ENCODE results near the gene PYHIN1.
"Not testable (repeated sequence)": the region's sequence is repeated elsewhere in the genome, so short reads cannot be mapped to it uniquely, and the experiment has no call there.

The PYHIN1 gene

DNA sequence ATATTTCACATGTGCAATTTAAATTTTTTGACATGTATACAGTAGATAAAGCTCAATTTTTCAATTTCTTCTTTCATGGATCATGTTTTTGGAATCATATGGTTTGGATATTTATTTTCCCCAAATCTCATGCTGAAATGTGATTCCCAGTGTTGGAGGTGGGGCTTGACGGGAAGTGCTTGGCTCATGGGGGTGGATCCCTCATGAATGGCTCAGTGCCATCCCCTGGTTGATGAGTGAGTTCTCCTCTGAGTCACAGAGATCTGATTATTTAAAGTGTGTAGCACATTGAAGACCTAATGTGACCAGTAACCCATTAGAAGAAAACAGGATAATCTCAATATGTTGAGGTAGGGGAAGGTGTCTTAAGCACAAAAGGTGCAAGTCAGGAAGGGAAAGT is 69.3 kb downstream of the PYHIN1 start:
- peak; percentile 92 for DNase-seq (ENCODE audit: low read depth)
- peak overlapping the region; percentile 78 for H3K4me3 ChIP-seq (ENCODE audit: low read length)
- TF ChIP-seq, protein P1, sequence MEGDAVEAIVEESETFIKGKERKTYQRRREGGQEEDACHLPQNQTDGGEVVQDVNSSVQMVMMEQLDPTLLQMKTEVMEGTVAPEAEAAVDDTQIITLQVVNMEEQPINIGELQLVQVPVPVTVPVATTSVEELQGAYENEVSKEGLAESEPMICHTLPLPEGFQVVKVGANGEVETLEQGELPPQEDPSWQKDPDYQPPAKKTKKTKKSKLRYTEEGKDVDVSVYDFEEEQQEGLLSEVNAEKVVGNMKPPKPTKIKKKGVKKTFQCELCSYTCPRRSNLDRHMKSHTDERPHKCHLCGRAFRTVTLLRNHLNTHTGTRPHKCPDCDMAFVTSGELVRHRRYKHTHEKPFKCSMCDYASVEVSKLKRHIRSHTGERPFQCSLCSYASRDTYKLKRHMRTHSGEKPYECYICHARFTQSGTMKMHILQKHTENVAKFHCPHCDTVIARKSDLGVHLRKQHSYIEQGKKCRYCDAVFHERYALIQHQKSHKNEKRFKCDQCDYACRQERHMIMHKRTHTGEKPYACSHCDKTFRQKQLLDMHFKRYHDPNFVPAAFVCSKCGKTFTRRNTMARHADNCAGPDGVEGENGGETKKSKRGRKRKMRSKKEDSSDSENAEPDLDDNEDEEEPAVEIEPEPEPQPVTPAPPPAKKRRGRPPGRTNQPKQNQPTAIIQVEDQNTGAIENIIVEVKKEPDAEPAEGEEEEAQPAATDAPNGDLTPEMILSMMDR (conservative IDR thresholded peaks at IDR 0.05; ENCODE audit: low read length) = no peak

DNA sequence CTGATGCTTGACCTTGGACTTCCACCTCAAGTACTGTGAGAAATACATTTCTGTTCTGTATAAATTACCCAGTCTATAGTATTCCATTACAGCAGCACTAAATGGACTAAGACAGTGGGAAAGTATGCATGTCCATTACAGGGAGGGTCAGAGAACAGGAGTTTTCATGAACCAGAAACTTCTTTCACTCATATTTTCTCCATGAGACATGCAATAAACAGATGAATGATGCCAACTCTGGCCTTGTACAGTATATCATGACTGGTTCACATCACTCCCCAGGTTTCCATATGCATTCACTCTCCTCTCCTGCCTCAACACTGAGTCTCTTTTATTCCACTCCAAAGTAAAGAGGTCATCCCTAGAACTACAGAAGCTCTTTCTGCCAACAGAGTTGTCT is 73.8 kb downstream of the PYHIN1 start:
- TF ChIP-seq, protein P1 (conservative IDR thresholded peaks at IDR 0.05; ENCODE audit: low read length) = no peak

DNA sequence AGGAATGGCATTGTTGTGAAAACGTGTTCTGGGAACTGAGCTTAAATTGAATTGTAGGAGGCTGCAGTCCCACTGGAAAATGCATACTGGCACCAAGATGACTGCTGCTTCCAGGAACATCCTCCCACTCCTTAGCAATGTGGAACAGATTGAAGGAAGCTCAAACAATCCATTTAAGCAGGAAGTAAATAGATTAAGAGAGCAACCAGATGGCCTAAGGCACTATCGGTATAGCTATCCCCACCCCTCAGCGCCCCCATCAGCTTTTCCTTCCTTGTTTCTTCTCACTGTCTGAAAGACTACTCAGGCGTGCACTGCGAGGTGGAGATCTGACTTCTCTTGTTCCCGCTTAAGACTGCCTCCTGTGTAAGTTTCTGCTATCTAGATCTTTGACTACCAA is 74.3 kb downstream of the PYHIN1 start:
- peak; percentile 39 for DNase-seq (ENCODE audit: low read depth)
- TF ChIP-seq, protein P1 (conservative IDR thresholded peaks at IDR 0.05; ENCODE audit: low read length) = no peak
- H3K4me3 ChIP-seq (ENCODE audit: low read length) = no peak overlapping the region

More for the DNA sequence above, 73.8 kb downstream of the PYHIN1 start:
- H3K4me3 ChIP-seq (ENCODE audit: low read length) = no peak overlapping the region
- DNase-seq (ENCODE audit: low read depth) = peak; percentile 50

DNA sequence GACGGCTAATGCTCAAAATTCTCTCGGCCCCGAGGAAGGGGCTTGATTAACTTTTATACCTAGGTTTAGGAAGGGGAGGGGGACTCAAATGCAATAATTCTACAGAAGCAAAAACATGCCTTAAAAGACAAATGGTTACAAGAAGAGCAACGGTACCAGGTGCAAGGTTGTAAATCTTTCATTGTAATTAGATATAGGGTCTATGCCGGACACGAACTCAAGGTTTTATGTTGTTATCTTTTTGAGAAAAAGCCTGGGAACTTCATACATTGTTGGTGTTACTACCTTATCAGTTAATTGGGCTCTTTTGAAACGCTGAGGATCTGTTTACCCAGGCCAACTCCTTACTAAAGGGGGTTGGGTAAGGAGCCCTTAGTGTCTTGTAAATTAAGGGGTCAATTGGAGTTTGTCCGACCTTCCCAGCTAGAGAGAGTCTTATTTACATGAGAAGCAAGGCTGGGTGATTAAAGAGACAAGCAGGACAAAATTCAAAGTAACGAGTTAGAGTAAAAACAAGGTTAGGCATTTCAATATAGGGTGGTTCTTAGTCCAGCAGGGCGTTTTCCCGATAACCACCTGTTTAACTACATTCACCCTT is 75.0 kb downstream of the PYHIN1 start:
- not testable (repeated sequence) for DNase-seq (ENCODE audit: low read depth); H3K4me3 ChIP-seq (ENCODE audit: low read length)

DNA sequence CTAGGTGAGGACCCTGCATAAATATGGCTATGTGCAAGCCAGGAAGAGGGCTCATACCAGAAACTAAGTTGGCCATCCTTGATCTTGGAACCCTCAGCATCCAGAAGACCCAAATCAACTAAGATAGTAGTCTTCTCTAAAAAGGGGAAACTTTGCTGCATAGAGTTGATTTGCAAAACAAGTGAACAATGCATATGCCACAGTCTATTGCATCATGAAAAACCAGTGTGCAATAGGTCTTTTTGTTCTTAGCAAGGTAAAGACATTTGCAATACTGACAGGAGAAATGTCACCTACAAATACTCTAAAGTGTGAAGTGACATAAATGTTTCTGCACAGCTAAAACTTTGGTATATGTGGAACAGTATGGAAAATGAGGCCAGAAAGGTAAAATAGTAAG is 76.4 kb downstream of the PYHIN1 start:
- no peak for DNase-seq (ENCODE audit: low read depth)
- H3K4me3 ChIP-seq (ENCODE audit: low read length) = no peak overlapping the region
- TF ChIP-seq, protein P1 (conservative IDR thresholded peaks at IDR 0.05; ENCODE audit: low read length) = no peak

DNA sequence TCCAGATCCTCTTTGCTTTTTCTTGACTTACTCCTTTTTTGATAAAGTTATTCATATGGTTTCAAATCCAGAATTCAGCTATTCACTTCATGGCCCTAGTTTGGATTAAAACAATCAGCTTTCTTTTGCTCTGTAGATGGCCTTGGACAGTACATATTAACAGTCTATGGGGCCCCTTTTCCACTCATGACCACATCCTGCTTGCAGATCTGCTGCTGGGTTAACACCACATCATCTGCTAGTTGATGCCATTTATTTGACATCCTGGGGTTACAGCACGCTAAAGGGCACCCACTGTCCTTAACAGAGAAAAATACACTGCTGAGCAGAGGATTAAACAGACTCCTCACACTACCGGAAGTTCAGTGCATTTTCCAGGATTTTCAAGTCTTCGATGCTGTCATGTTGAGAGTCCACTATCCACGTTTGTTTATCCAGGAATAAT is 77.4 kb downstream of the PYHIN1 start:
- peak; percentile 25 for DNase-seq (ENCODE audit: low read depth)
- H3K4me3 ChIP-seq (ENCODE audit: low read length) = no peak overlapping the region
- TF ChIP-seq, protein P1 (conservative IDR thresholded peaks at IDR 0.05; ENCODE audit: low read length) = no peak

DNA sequence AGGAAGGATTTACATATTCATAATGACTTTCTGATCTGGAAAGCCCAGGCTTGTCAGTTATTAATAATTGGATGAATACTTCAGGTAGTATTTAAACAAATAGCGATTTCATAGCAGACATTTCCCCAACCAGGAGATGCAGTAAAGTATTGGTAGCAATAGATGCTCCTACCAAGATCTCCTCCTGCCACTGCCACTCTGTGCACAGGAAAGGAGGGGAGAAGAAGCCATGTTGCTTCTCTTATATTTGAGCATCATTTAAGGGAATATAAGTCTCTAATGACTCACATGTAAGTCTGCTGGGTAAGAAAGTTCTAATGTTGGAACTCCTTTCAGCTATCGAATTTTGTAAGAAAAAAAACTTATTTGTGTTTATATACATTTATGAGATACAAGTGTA is 77.9 kb downstream of the PYHIN1 start:
- TF ChIP-seq, protein P1 (conservative IDR thresholded peaks at IDR 0.05; ENCODE audit: low read length) = no peak
- peak overlapping the region; percentile 70 for H3K4me3 ChIP-seq (ENCODE audit: low read length)
- DNase-seq (ENCODE audit: low read depth) = no peak

Data from AG10803 (cell line).